ENCODE results near the gene KCTD16.

GRCh38 chr5:144134194-144134826, 36.4 kb upstream of the KCTD16 start:
- TF ChIP-seq POLR2AphosphoS5 (IDR thresholded peaks at IDR 0.05) (no peak), POLR2A (IDR thresholded peaks at IDR 0.05) (no peak), CTCF (IDR thresholded peaks at IDR 0.05) (no peak), EP300 (IDR thresholded peaks at IDR 0.05) (no peak)

Measured in upper lobe of left lung (tissue), 4 donors.